ENCODE measurements around the gene C22orf15. TPM values are rescaled to one million over a fixed set of nuclear protein-coding genes. Genes with fewer than 3 reads are reported as not detected.

The C22orf15 gene
- polyA plus RNA-seq, 1 experiment: 4.0 TPM

- Histone ChIP-seq H3K36me3 (ENCODE audit: control insufficient read depth, insufficient read depth, low read length) (peaks cover 44% of the 10 kb centered on the region), H3K27me3 (ENCODE audit: control insufficient read depth, insufficient read depth, low read length) (no peaks in the 10 kb centered on the region), H3K4me3 (ENCODE audit: low read depth, low read length) (no peak overlapping the region)
- ChIA-PET CTCF (no interaction called here), POLR2A (no interaction called here)
- no peak for DNase-seq (ENCODE audit: low read depth)
- TF ChIP-seq CTCF (IDR thresholded peaks at IDR 0.05; ENCODE audit: insufficient read depth, low read depth, low read length): no peak
These were observed 38.5 kb downstream of the C22orf15 start for GRCh38 chr22:23801238-23801821.

GRCh38 chr22:23801886-23802377, 39.1 kb downstream of the C22orf15 start:
- Histone ChIP-seq H3K27me3 (ENCODE audit: control insufficient read depth, insufficient read depth, low read length) (no peaks in the 10 kb centered on the region), H3K36me3 (ENCODE audit: control insufficient read depth, insufficient read depth, low read length) (peaks cover 45% of the 10 kb centered on the region), H3K4me3 (ENCODE audit: low read depth, low read length) (no peak overlapping the region)
- TF ChIP-seq CTCF (IDR thresholded peaks at IDR 0.05; ENCODE audit: insufficient read depth, low read depth, low read length): no peak
- CTCF ChIA-PET: interaction anchor here (1.0 kb wide), 1 partner anchor 31 kb away, joined by 3 read pairs; no protein-coding TSS in a partner anchor
- POLR2A ChIA-PET: no interaction called here
- DNase-seq (ENCODE audit: low read depth): no peak

- H3K36me3 ChIP-seq (ENCODE audit: control insufficient read depth, insufficient read depth, low read length): peaks cover 43% of the 10 kb centered on the region
- CTCF ChIA-PET: interaction anchor here (0.7 to 1.4 kb wide), 3 partner anchors 32 to 36 kb away, joined by 3 to 6 read pairs (median 3); partner anchors contain the start of gene CHCHD10
- TF ChIP-seq CTCF (IDR thresholded peaks at IDR 0.05; ENCODE audit: insufficient read depth, low read depth, low read length): no peak
These were observed 40.4 kb downstream of the C22orf15 start for GRCh38 chr22:23803001-23803819.

GRCh38 chr22:23804781-23805291, 42.0 kb downstream of the C22orf15 start:
- POLR2A ChIA-PET: no interaction called here
- CTCF ChIA-PET: interaction anchor here (1.4 kb wide), 1 partner anchor 38 kb away, joined by 6 read pairs; no protein-coding TSS in a partner anchor
- DNase-seq (ENCODE audit: low read depth): no peak
- Histone ChIP-seq H3K4me3 (ENCODE audit: low read depth, low read length) (no peak overlapping the region), H3K36me3 (ENCODE audit: control insufficient read depth, insufficient read depth, low read length) (peaks cover 41% of the 10 kb centered on the region), H3K27me3 (ENCODE audit: control insufficient read depth, insufficient read depth, low read length) (no peaks in the 10 kb centered on the region)
- TF ChIP-seq CTCF (IDR thresholded peaks at IDR 0.05; ENCODE audit: insufficient read depth, low read depth, low read length): no peak

More at GRCh38 chr22:23803001-23803819, 40.4 kb downstream of the C22orf15 start:
- DNase-seq (ENCODE audit: low read depth): no peak
- Histone ChIP-seq H3K27me3 (ENCODE audit: control insufficient read depth, insufficient read depth, low read length) (no peaks in the 10 kb centered on the region), H3K4me3 (ENCODE audit: low read depth, low read length) (no peak overlapping the region)
- POLR2A ChIA-PET: no interaction called here

- CTCF ChIA-PET: no interaction called here
- H3K36me3 ChIP-seq (ENCODE audit: control insufficient read depth, insufficient read depth, low read length): peaks cover 29% of the 10 kb centered on the region
These were observed 44.0 kb downstream of the C22orf15 start for GRCh38 chr22:23806837-23807236.

More at GRCh38 chr22:23806837-23807236, 44.0 kb downstream of the C22orf15 start:
- POLR2A ChIA-PET: no interaction called here
- no peak for DNase-seq (ENCODE audit: low read depth)
- TF ChIP-seq CTCF (IDR thresholded peaks at IDR 0.05; ENCODE audit: insufficient read depth, low read depth, low read length): no peak
- H3K27me3 ChIP-seq (ENCODE audit: control insufficient read depth, insufficient read depth, low read length): no peaks in the 10 kb centered on the region
- no peak overlapping the region for H3K4me3 ChIP-seq (ENCODE audit: low read depth, low read length)

Measured in BJ (cell line).